Thoracic aorta (tissue), 2 donors: ENCODE measurements around the gene PRKN. TPM values are rescaled to one million over a fixed set of nuclear protein-coding genes. Genes with fewer than 3 reads are reported as not detected.

Experiments used
- ATAC-seq: fragments of 150-250 bp; one replicate; pipeline ENCODE4 v1.8.0; 2017; ENCODE audit warnings: low read depth; ENCODE audit not compliant: insufficient number of reproducible peaks, low FRiP score
- DNase-seq: peaks from one replicate; pipeline ENCODE4 v3.0.0-alpha.2; 2020; ENCODE audit warnings: low spot score
- H3K27ac ChIP-seq, 2 donors: fragments of 200-600 bp; sonication (generic); 1 replicate in 1 of 2; 2 replicates in 1 of 2; pipeline ENCODE4 v1.5.1; 2016; ENCODE audit warnings: mild to moderate bottlenecking in 2 of 2, moderate library complexity in 2 of 2
- H3K27me3 ChIP-seq: fragments of 200-600 bp; sonication (generic); replicated peaks from 2 replicates; pipeline ENCODE4 v1.6.0; 2016; ENCODE audit warnings: mild to moderate bottlenecking; ENCODE audit not compliant: insufficient read depth
- H3K36me3 ChIP-seq: fragments of 200-600 bp; sonication (generic); one replicate; pipeline ENCODE4 v1.5.1; 2016
- H3K4me1 ChIP-seq, 2 donors: fragments of 200-600 bp; sonication (generic); 1 replicate in 1 of 2; 2 replicates in 1 of 2; pipeline versions ENCODE4 v1.5.1 to v1.6.0; 2016; ENCODE audit warnings: low read depth in 2 of 2, mild to moderate bottlenecking in 1 of 2; ENCODE audit not compliant: control insufficient read depth in 1 of 2
- H3K4me3 ChIP-seq: fragments of 200-600 bp; sonication (generic); 2 replicates; pipeline ENCODE4 v1.5.1; 2016; ENCODE audit warnings: mild to moderate bottlenecking
- H3K9me3 ChIP-seq: fragments of 200-600 bp; sonication (generic); 2 replicates; pipeline ENCODE4 v1.5.1; 2016
- CTCF ChIP-seq: fragments of 200-600 bp; sonication (generic); IDR thresholded peaks from one replicate; pipeline ENCODE4 v1.5.1; 2019; ENCODE audit warnings: antibody characterized with exemption
- total RNA-seq, 2 donors: library from RNA; depleted of rRNA; stranded (reverse); fragments of >200 nt; gene quantifications; one replicate each; pipeline versions ENCODE4 v1.1.0 to v1.2.3, GENCODE V29; 2016

PRKN gene
- total RNA-seq, 2 donors from 2014 or later, result 10.4 to 23.8 TPM

GRCh38 chr6:162261598-162261997 lies 466.0 kb downstream of the PRKN start:
- H3K9me3 ChIP-seq, result no peaks in the 10 kb centered on the region
- DNase-seq (no peak), ATAC-seq (no peak)
- H3K27me3 ChIP-seq, result no peaks in the 10 kb centered on the region
- no peak for TF ChIP-seq CTCF
- H3K4me1 ChIP-seq, result no peaks in the 10 kb centered on the region
- H3K27ac ChIP-seq, result no peak overlapping the region
- H3K4me3 ChIP-seq, result no peak overlapping the region
- no peaks in the 10 kb centered on the region for H3K36me3 ChIP-seq

GRCh38 chr6:162260027-162260426 lies 467.5 kb downstream of the PRKN start:
- no peaks in the 10 kb centered on the region for H3K27me3 ChIP-seq
- H3K36me3 ChIP-seq, result no peaks in the 10 kb centered on the region
- no peaks in the 10 kb centered on the region for H3K9me3 ChIP-seq
- DNase-seq, result no peak
- TF ChIP-seq CTCF, result no peak
- no peaks in the 10 kb centered on the region for H3K4me1 ChIP-seq
- no peak for ATAC-seq
- H3K4me3 ChIP-seq, result no peak overlapping the region
- no peak overlapping the region for H3K27ac ChIP-seq

DNA sequence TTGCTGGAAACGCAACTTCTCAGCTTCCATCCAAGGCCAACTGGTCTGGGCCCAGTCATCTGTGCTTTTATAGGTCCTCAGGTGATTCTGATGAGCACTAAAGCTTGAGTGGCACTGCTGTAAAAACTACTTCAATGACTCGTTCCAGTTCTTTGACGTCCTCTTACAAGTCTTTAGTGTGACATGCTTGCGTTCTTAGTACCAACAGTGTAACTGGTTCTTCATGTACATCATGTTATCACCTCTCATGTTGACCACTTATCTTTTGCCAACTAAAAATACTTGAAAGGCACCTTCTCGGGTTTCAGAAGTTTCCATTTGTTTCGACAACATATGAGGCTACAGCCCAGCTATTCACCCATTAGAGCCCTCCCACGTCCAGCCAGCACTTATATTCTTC lies 468.9 kb downstream of the PRKN start:
- no peak overlapping the region for H3K27ac ChIP-seq
- H3K27me3 ChIP-seq, result no peaks in the 10 kb centered on the region
- no peak for DNase-seq
- H3K36me3 ChIP-seq, result no peaks in the 10 kb centered on the region
- H3K9me3 ChIP-seq, result no peaks in the 10 kb centered on the region
- H3K4me3 ChIP-seq, result no peak overlapping the region
- H3K4me1 ChIP-seq, result no peaks in the 10 kb centered on the region
- TF ChIP-seq CTCF, result no peak
- ATAC-seq, result no peak

- DNase-seq (no peak), ATAC-seq (no peak)
- H3K27me3 ChIP-seq, result no peaks in the 10 kb centered on the region
- no peak overlapping the region for H3K27ac ChIP-seq
- no peaks in the 10 kb centered on the region for H3K36me3 ChIP-seq
- no peak overlapping the region for H3K4me3 ChIP-seq
- no peaks in the 10 kb centered on the region for H3K4me1 ChIP-seq
- H3K9me3 ChIP-seq, result no peaks in the 10 kb centered on the region
- no peak for TF ChIP-seq CTCF
These were observed 471.2 kb downstream of the PRKN start for GRCh38 chr6:162256361-162256760.

GRCh38 chr6:162251257-162251656 lies 476.3 kb downstream of the PRKN start:
- ATAC-seq, result no peak
- no peak for DNase-seq
- H3K4me1 ChIP-seq, result no peaks in the 10 kb centered on the region
- no peaks in the 10 kb centered on the region for H3K27me3 ChIP-seq
- no peak overlapping the region for H3K27ac ChIP-seq
- no peak overlapping the region for H3K4me3 ChIP-seq
- H3K36me3 ChIP-seq, result no peaks in the 10 kb centered on the region
- no peak for TF ChIP-seq CTCF
- H3K9me3 ChIP-seq, result no peaks in the 10 kb centered on the region
